ENCODE data around the gene MCTP2. TPM values are rescaled to one million over a fixed set of nuclear protein-coding genes. Genes with fewer than 3 reads are reported as not detected.

Gene MCTP2
- total and polyA plus RNA-seq, 2 of the 8 experiments (the other 6 are each of a cell fraction or from before 2014, with no cell fraction given): 3.4 to 4.5 TPM

DNA sequence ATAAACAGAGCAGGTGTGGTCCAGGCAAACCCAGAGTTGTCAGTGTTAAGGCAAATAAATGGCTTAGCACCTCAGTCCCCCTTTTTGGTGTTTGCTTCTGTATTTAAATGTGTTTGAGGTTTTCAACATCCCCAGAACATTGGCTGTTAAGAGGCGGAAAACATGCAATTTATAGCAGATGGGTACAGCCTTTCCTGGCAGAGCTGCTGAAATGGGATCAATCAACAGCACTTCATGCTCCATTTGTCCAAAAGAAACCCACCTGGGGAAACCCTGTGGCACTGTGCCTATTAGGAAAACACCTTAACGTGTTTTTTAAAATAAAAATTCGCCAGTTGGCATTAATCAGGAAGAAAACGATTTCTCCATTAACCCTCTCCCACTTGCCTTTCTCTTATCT lies 135.4 kb downstream of the MCTP2 start (continued):
- no peak for TF ChIP-seq MAFK (IDR thresholded peaks at IDR 0.05; ENCODE audit: low read depth, low read length)
